ENCODE results near the gene KY.

Gene KY

GRCh38 chr3:134650431-134651346, at the start of gene KY:
Gene KY (minus strand): TSS chr3:134651022. CDS start chr3:134650960, 62 bp downstream.
- no peak for FAIRE-seq

- FAIRE-seq = no peak
Measured at GRCh38 chr3:134699721-134700120, 48.9 kb upstream of the KY start.

GRCh38 chr3:134699141-134699711, 48.4 kb upstream of the KY start:
- no peak for FAIRE-seq

- FAIRE-seq = no peak
Measured at GRCh38 chr3:134697830-134698689, 47.2 kb upstream of the KY start.

- no peak for FAIRE-seq
Measured at GRCh38 chr3:134696155-134696554, 45.3 kb upstream of the KY start.

- FAIRE-seq = no peak
Measured at GRCh38 chr3:134694946-134695543, 44.2 kb upstream of the KY start.

- no peak for FAIRE-seq
Measured at GRCh38 chr3:134694466-134694865, 43.6 kb upstream of the KY start.

GRCh38 chr3:134693804-134694203, 43.0 kb upstream of the KY start:
- no peak for FAIRE-seq

- no peak for FAIRE-seq
Measured at GRCh38 chr3:134693226-134693625, 42.4 kb upstream of the KY start.

- FAIRE-seq = no peak
Measured at GRCh38 chr3:134690226-134690625, 39.4 kb upstream of the KY start.

- FAIRE-seq = no peak
Measured at GRCh38 chr3:134687642-134688041, 36.8 kb upstream of the KY start.

- FAIRE-seq = no peak
Measured at GRCh38 chr3:134685929-134686802, 35.3 kb upstream of the KY start.

GRCh38 chr3:134682196-134682880, 31.5 kb upstream of the KY start:
- FAIRE-seq = no peak

GRCh38 chr3:134681522-134681900, 30.7 kb upstream of the KY start:
- FAIRE-seq = no peak

GRCh38 chr3:134680796-134681521, 30.1 kb upstream of the KY start:
- no peak for FAIRE-seq

GRCh38 chr3:134677987-134678308, 27.1 kb upstream of the KY start:
- no peak for FAIRE-seq

GRCh38 chr3:134677196-134677986, 26.6 kb upstream of the KY start:
- FAIRE-seq = no peak

- no peak for FAIRE-seq
Measured at GRCh38 chr3:134675726-134676256, 25.0 kb upstream of the KY start.

GRCh38 chr3:134672571-134672970, 21.7 kb upstream of the KY start:
- no peak for FAIRE-seq

- FAIRE-seq = no peak
Measured at GRCh38 chr3:134667956-134668355, 17.1 kb upstream of the KY start.

All from colon (tissue), 2 donors.